IPS-15b (cell line): ENCODE results near the gene ELMO1.

Experiments used
- H3K27me3 ChIP-seq: one replicate; pipeline ENCODE4 v1.6.1; 2013; ENCODE audit warnings: low read length; ENCODE audit not compliant: control insufficient read depth, insufficient read depth
- H3K36me3 ChIP-seq: one replicate; pipeline ENCODE4 v1.6.1; 2013; ENCODE audit warnings: low read length; ENCODE audit not compliant: control insufficient read depth, insufficient read depth
- H3K4me1 ChIP-seq: one replicate; pipeline ENCODE4 v1.6.1; 2013; ENCODE audit warnings: mild to moderate bottlenecking, low read length; ENCODE audit not compliant: control insufficient read depth, insufficient read depth
- H3K4me3 ChIP-seq: one replicate; pipeline ENCODE4 v1.5.1; 2013; ENCODE audit warnings: low read depth, low read length
- H3K9ac ChIP-seq: one replicate; pipeline ENCODE4 v1.6.1; 2013; ENCODE audit warnings: low read depth, mild to moderate bottlenecking, low read length
- H3K9me3 ChIP-seq: one replicate; pipeline ENCODE4 v1.6.1; 2013; ENCODE audit warnings: mild to moderate bottlenecking, low read length; ENCODE audit not compliant: control insufficient read depth, insufficient read depth

Gene ELMO1

GRCh38 chr7:36942025-36942424, 506.6 kb downstream of the ELMO1 start:
- H3K9me3 ChIP-seq: peaks cover 3% of the 10 kb centered on the region
- no peaks in the 10 kb centered on the region for H3K4me1 ChIP-seq

DNA sequence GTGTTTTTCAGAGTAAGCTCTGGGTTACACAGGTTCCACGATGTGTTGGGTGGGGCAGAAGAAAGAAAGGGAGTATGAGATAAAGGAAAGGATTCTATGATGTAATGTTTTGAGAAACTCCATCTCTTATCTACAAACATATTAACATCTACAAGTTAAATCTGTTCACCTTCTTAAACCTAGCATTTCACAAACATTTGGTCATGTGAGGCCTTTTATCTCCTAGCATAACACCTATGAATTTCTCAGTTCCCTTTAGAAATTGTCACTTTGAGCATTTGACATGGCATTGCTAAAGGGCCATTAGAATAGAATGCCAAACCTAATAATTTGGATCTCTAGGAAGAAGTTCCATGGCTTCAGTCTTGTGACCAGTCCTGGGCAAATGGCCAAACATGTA, 507.3 kb downstream of the ELMO1 start:
- peaks cover 3% of the 10 kb centered on the region for H3K9me3 ChIP-seq
- H3K27me3 ChIP-seq: no peaks in the 10 kb centered on the region
- no peaks in the 10 kb centered on the region for H3K4me1 ChIP-seq
- no peak overlapping the region for H3K9ac ChIP-seq
- H3K4me3 ChIP-seq: no peak overlapping the region
- H3K36me3 ChIP-seq: no peaks in the 10 kb centered on the region

More at GRCh38 chr7:36942025-36942424, 506.6 kb downstream of the ELMO1 start:
- Histone ChIP-seq H3K4me3 (no peak overlapping the region), H3K9ac (no peak overlapping the region), H3K36me3 (no peaks in the 10 kb centered on the region), H3K27me3 (no peaks in the 10 kb centered on the region)

DNA sequence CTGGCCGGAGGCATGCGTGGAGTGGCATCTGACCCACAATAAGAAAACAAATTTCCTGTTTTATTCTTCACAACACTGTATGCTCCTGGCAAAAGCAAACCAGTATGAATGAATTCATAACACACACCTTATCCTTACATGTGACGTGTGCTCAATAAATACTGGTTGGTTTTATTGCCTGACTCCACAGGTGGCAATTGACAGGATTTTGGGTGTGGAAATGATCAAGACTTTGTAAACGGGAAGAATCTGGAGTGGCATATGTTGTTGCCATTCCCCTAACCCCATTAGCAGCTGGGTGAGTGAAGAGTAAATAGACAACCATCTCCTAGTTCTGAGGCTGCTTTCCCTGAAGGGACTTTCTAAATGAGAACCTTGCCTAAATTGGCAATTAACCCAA, 508.8 kb downstream of the ELMO1 start:
- H3K4me3 ChIP-seq: no peak overlapping the region
- H3K4me1 ChIP-seq: no peaks in the 10 kb centered on the region
- no peaks in the 10 kb centered on the region for H3K36me3 ChIP-seq
- peaks cover 3% of the 10 kb centered on the region for H3K9me3 ChIP-seq
- no peaks in the 10 kb centered on the region for H3K27me3 ChIP-seq
- no peak overlapping the region for H3K9ac ChIP-seq

- Histone ChIP-seq H3K9me3 (peaks cover 3% of the 10 kb centered on the region), H3K9ac (no peak overlapping the region), H3K27me3 (no peaks in the 10 kb centered on the region), H3K4me1 (no peaks in the 10 kb centered on the region), H3K36me3 (no peaks in the 10 kb centered on the region), H3K4me3 (no peak overlapping the region)
Measured at GRCh38 chr7:36937754-36938563, 510.7 kb downstream of the ELMO1 start.

DNA sequence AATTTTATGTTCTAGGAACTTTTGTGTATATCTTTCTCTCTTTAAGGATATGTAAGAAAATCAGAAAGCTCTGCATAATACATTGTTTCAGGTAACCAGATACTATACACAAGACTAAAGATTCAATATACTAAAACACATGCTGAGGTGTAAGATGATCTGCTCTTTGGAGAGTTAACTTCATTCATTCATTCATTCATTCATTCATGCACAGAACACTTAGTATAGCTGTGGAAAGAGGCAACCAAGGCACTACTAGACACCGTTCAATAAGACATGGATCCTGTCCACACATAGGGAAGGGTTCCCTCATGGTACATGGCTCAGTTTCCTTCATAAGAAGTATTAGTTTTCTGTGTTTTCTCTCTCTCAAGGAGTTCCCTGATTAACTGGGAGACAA, 516.8 kb downstream of the ELMO1 start:
- no peak overlapping the region for H3K9ac ChIP-seq
- no peaks in the 10 kb centered on the region for H3K36me3 ChIP-seq
- H3K27me3 ChIP-seq: no peaks in the 10 kb centered on the region
- H3K4me1 ChIP-seq: no peaks in the 10 kb centered on the region
- no peaks in the 10 kb centered on the region for H3K9me3 ChIP-seq
- H3K4me3 ChIP-seq: no peak overlapping the region

GRCh38 chr7:36929791-36930190, 518.9 kb downstream of the ELMO1 start:
- Histone ChIP-seq H3K4me3 (no peak overlapping the region), H3K9me3 (no peaks in the 10 kb centered on the region), H3K36me3 (no peaks in the 10 kb centered on the region), H3K27me3 (no peaks in the 10 kb centered on the region), H3K9ac (no peak overlapping the region), H3K4me1 (no peaks in the 10 kb centered on the region)

DNA sequence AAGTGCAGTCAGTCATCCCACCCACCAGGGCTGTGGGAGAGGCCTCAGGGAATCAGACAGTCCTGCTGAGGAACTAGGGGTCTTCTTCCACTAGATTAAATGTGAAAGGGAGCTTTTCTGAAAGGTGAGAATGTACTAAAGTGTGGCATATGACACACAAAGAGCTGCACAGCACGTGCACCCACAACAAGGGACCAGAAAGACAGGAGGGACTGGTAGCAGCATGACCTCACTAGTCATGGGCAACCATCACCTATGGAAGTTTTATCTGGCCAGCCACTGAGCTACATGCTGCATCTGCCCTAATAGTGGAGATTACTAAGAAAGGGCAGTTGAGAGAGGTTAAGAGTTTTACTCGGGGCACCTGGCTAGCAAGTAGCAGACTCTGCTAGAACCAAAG, 519.9 kb downstream of the ELMO1 start:
- Histone ChIP-seq H3K9me3 (no peaks in the 10 kb centered on the region), H3K27me3 (no peaks in the 10 kb centered on the region), H3K4me1 (no peaks in the 10 kb centered on the region), H3K4me3 (no peak overlapping the region), H3K36me3 (no peaks in the 10 kb centered on the region), H3K9ac (no peak overlapping the region)

- Histone ChIP-seq H3K4me3 (no peak overlapping the region), H3K36me3 (no peaks in the 10 kb centered on the region), H3K9me3 (no peaks in the 10 kb centered on the region), H3K27me3 (no peaks in the 10 kb centered on the region), H3K9ac (no peak overlapping the region), H3K4me1 (no peaks in the 10 kb centered on the region)
Measured at GRCh38 chr7:36928311-36928710, 520.4 kb downstream of the ELMO1 start.

DNA sequence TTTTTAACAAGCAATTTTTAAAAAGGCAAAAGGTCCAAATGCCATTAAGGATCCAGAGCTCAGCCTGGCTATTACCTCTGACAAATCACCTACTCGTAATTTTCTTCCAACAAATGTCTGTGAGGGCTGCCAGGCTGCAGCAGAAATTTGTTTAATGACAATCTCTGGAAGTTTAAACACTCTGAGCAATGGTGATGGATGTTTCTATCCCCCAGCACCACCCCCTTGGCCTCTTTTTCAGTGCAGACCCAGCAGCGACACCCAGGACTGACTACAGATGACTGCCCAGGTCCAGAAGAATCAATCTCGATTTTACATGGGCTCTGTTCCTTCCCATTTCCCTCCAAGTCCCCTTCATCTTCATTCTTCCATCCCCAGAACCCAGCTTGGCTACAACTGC, 523.0 kb downstream of the ELMO1 start:
- H3K9ac ChIP-seq: no peak overlapping the region
- H3K4me3 ChIP-seq: no peak overlapping the region
- no peaks in the 10 kb centered on the region for H3K36me3 ChIP-seq
- no peaks in the 10 kb centered on the region for H3K9me3 ChIP-seq
- H3K27me3 ChIP-seq: no peaks in the 10 kb centered on the region
- no peaks in the 10 kb centered on the region for H3K4me1 ChIP-seq

GRCh38 chr7:36925207-36925606, 523.5 kb downstream of the ELMO1 start:
- H3K4me3 ChIP-seq: no peak overlapping the region
- no peaks in the 10 kb centered on the region for H3K9me3 ChIP-seq
- no peaks in the 10 kb centered on the region for H3K27me3 ChIP-seq
- H3K9ac ChIP-seq: no peak overlapping the region
- no peaks in the 10 kb centered on the region for H3K4me1 ChIP-seq
- no peaks in the 10 kb centered on the region for H3K36me3 ChIP-seq

- Histone ChIP-seq H3K9ac (no peak overlapping the region), H3K9me3 (no peaks in the 10 kb centered on the region), H3K36me3 (no peaks in the 10 kb centered on the region), H3K27me3 (no peaks in the 10 kb centered on the region), H3K4me1 (no peaks in the 10 kb centered on the region), H3K4me3 (no peak overlapping the region)
Measured at GRCh38 chr7:36923943-36924436, 524.7 kb downstream of the ELMO1 start.

GRCh38 chr7:36923185-36923584, 525.5 kb downstream of the ELMO1 start:
- Histone ChIP-seq H3K4me3 (no peak overlapping the region), H3K27me3 (no peaks in the 10 kb centered on the region), H3K9me3 (no peaks in the 10 kb centered on the region), H3K4me1 (no peaks in the 10 kb centered on the region), H3K9ac (no peak overlapping the region), H3K36me3 (no peaks in the 10 kb centered on the region)
